GM18502 (cell line): ENCODE measurements around the gene MYO15A.

Source experiments
- ATAC-seq: cut with Tn5 transposase; IDR thresholded peaks from one replicate; pipeline ENCODE4 v1.9.1; 2021; ENCODE audit warnings: mild to moderate bottlenecking; ENCODE audit not compliant: unreplicated experiment, poor library complexity

MYO15A gene

GRCh38 chr17:18182110-18182977, 73.8 kb downstream of the MYO15A start:
- no peak for ATAC-seq

DNA sequence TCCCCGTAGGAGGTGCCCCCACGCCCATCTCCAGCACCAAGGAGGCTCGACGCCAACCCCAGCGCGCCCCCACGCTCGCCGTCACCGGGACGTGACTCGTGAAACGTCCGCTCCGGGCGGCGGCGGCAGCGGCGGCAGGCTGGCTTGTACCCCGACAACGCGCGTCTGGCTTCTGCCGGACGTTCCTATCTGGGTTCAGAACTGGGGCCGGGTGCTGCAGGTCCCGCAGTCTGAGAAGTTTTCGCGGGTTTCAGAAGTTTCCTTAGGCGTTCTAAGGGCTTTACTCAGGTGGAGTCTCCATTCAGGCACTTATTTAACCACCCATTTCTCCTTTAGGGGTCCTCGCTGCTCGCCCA, 74.4 kb downstream of the MYO15A start:
- peak; percentile 41 for ATAC-seq

GRCh38 chr17:18183334-18184142, 75.0 kb downstream of the MYO15A start, which contains the start of gene ALKBH5:
TSS of gene ALKBH5 (plus strand) at chr17:18183828. CDS start at chr17:18184244, 416 bp downstream.
- peak; percentile 78 for ATAC-seq

- peak; percentile 11 for ATAC-seq
Measured at GRCh38 chr17:18184143-18185031, 75.8 kb downstream of the MYO15A start.

DNA sequence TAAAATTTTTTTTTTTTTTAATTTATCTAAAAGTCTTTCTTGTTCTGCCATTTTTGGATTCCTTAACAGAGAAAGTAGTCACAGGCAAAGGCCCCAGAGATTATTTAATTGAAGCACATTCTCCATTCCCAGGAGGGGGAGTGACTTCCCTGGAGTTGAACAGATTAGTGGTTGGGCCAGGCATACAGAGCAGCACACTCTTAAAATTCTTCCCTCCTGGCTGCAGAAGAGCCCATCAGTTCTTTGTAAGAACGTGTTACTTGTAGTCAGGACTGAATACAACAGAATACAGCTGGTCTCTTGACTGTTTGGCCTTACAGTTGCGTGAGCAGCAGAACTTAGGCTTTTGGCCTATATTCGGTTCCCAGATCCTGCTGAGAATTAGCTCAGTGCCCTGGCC, 76.8 kb downstream of the MYO15A start:
- no peak for ATAC-seq

DNA sequence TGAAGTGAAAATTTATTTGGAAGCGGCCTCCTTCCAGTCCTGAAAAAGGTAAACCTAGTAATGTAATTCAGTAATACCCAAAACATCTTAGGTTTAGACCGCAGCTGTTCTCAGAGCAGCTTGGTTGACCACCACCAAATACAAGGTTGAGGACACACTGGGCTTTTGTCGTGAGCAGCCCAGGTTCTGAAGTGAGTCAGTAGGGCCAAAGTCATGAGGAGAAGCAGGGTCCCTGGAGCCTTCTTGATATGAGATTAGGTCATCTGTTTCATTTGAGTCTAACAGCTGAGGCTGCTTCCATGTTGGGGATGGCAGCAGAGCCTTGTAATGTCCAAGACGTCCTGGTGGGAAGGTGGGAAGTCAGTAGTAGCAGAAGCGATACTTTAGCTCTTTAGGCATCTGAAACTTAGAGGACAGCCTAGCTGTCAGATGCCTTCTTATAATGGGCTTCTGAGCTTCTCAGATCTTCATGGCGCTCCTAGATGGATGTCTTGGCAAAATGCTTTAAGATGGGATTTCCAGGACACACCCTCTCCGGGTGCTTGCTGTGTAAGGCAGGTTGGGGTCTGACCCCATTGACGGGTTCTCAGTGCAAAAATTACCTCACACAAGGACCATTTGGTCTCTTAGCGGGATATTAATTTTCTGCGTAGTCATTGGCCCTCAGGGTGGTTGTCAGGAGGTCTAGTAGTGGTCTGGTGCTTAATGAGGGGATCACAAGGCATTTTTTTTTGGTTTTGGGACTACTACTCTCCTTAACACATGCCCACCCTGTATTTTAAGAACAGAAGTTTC, 77.5 kb downstream of the MYO15A start:
- ATAC-seq = no peak

- ATAC-seq = no peak
Measured at GRCh38 chr17:18186627-18186982, 78.0 kb downstream of the MYO15A start.

GRCh38 chr17:18187226-18187625, 78.7 kb downstream of the MYO15A start:
- ATAC-seq = no peak

- ATAC-seq = no peak
Measured at GRCh38 chr17:18187821-18188761, 79.5 kb downstream of the MYO15A start.

GRCh38 chr17:18190628-18191235, 82.2 kb downstream of the MYO15A start:
- no peak for ATAC-seq

GRCh38 chr17:18191236-18191667, 82.7 kb downstream of the MYO15A start:
- no peak for ATAC-seq

DNA sequence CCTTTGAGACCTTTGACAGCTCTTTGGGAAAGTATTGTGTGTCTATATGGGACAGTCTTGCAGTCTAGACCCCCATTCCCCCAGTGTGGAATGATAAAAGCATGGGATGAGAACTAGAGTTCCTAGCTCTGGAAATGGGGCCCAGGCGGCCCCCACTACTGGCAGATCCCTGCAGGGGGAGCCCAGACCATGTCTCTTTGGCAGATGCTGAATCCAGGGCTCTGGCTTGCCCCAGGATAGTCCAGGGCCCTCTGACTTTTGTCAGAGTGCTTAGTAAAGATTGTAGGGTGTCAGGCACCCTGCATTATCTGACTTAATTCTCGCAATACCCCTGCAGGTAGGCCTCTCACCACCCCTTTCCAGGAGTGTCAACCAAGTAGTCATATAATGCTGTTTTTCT, 83.4 kb downstream of the MYO15A start:
- ATAC-seq = no peak

DNA sequence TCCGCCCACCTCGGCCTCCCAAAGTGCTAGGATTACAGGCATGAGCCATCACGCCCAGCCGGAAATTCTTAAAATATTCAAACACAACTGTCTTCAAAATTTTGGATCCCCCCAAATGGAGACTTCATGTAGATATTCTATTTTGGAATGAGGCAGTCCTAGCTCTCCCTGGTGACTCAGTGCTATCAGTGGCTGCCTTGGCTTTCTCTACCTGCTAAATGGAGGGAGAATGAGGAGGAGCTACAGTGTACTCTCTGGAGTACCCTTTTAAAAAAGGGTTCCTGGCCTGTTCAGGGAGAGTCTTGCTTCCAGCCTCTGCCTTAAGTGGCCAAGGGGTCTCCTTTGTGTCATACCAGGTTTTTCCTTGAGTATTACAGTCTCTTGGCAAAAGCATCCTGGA, 85.8 kb downstream of the MYO15A start:
- ATAC-seq = no peak

GRCh38 chr17:18194804-18195203, 86.2 kb downstream of the MYO15A start:
- ATAC-seq = no peak

DNA sequence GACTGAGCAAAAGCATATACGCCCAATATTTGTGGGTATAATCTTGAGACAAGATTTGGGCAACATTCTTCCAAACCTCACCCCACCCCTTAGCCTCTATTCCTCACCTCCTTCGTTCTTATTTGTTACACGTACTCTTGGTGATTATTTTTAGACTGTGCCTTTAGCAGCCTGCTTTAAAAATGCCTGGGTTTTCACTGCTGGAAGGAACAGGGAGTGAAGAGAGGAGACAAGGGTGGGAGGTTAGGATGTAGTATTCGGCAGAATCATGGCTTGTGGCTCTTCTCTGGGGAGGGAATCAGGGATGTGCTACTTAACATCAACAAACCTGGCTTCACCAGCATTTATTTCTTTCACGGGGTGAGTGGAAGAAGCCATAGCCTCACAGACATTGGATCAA, 86.7 kb downstream of the MYO15A start:
- ATAC-seq = no peak

- ATAC-seq = no peak
Measured at GRCh38 chr17:18197535-18198194, 89.1 kb downstream of the MYO15A start.

- no peak for ATAC-seq
Measured at GRCh38 chr17:18198530-18198929, 90.0 kb downstream of the MYO15A start.

DNA sequence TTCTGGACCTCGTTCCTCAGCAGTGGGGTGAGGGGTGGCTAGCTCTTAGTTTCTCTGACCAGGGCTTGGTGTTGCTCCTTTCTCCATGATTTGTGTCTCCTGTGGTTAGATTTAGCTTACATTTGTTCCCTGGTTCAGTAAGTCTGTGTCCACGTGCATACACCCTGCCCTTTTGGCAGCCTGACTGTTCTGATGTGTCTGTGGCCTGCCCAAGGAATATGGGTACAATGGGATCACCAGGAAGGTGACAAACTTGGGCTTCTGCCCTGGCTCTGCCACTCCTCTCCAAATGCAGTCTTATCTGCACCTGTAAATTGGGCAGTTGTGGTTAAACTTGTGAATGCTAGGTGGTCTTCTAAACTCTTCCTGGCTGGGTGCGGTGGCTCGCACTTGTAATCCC, 92.6 kb downstream of the MYO15A start:
- ATAC-seq = no peak
